ENCODE measurements around the gene CRYAB. TPM values are rescaled to one million over a fixed set of nuclear protein-coding genes. Genes with fewer than 3 reads are reported as not detected.
"Not testable (repeated sequence)": the region's sequence is repeated elsewhere in the genome, so short reads cannot be mapped to it uniquely, and the experiment has no call there.

CRYAB gene
- total RNA-seq, 1 experiment from 2014 or later = 0.78 TPM

DNA sequence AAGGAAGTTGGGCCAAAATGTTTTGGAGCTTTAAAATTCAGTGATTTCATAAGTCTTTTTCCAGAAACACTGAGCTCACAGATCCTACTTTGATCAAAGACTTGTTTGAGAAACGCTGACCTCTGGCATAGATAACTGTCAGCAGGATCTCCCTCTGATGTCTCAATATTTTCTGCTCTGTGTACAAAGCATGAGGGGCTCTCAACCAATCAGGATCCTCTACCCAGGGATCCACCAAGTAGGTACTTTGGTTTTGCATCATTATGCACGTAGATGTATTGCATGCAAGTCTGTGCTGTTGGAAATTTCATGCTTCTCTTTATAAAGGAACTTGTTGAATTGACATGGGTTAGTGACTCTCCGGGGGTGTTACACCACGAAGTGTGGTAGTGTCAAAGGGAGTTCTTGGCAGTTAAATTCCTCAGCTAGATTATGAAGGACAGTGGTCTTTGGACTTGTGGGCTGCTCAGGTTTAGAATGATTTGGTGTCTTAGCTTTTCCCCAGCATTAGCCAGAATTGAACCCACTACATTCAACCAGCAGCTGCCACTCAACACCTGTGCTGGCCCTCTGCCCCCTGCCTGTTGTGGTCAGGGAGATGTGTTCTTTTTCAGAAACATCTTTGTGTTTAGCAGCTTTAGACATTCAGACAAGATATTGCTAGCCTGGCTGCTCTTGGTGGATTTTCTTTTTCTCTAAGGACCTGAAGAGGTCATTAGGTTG lies 23.9 kb upstream of the CRYAB start:
- DNase-seq (ENCODE audit: low read depth) = no peak
- in situ Hi-C loops (cut with HindIII; ENCODE audit: low pct_unique_long_range_greater_than_20kb, low sequenced_read_pairs) = no loop called here

- in situ Hi-C loops (cut with HindIII; ENCODE audit: low pct_unique_long_range_greater_than_20kb, low sequenced_read_pairs) = no loop called here
- no peak for DNase-seq (ENCODE audit: low read depth)
These were observed 22.7 kb upstream of the CRYAB start for GRCh38 chr11:111934306-111934705.

DNA sequence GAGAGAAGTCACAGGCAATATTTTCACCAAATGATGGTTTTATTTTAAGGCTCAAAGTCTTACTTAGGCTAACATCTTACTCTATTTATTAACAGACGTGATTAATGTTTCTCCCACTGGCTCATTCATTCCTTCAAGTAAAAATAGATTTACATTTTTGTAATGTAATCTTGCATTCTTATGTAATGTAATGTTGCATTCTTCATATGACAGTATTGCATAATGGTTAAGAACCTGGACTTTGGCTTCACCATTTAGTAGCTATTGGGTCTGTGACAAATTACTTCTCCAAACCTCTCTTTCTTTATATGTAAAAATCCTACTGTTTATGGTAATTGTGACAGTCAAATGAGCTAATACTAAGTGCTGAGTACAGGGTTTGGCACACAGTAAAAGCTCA lies 22.3 kb upstream of the CRYAB start:
- no peak for DNase-seq (ENCODE audit: low read depth)
- in situ Hi-C loops (cut with HindIII; ENCODE audit: low pct_unique_long_range_greater_than_20kb, low sequenced_read_pairs) = no loop called here

GRCh38 chr11:111933176-111933575 lies 21.6 kb upstream of the CRYAB start:
- DNase-seq (ENCODE audit: low read depth); in situ Hi-C loops (cut with HindIII; ENCODE audit: low pct_unique_long_range_greater_than_20kb, low sequenced_read_pairs): not testable (repeated sequence)

DNA sequence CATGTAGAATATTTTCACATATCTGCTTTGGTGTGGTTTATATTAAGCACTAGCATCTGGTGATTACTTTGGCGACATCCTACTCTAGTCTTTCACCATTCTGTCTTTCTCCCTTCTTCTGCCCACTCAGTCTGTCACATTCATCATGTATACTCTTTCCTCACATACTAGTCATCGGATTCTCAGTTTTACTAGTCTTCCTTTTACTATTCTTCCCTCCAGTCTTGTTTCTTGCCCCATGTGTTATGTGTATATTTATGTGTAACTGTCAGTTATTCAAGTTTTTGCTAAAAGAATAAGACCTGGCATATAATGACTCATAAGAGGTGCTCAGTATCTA lies 21.0 kb upstream of the CRYAB start:
- DNase-seq (ENCODE audit: low read depth) = no peak
- in situ Hi-C loops (cut with HindIII; ENCODE audit: low pct_unique_long_range_greater_than_20kb, low sequenced_read_pairs) = no loop called here

GRCh38 chr11:111930472-111930871 lies 18.9 kb upstream of the CRYAB start:
- in situ Hi-C loops (cut with HindIII; ENCODE audit: low pct_unique_long_range_greater_than_20kb, low sequenced_read_pairs) = no loop called here

GRCh38 chr11:111926505-111927391 lies 15.2 kb upstream of the CRYAB start:
- in situ Hi-C loops (cut with HindIII; ENCODE audit: low pct_unique_long_range_greater_than_20kb, low sequenced_read_pairs) = no loop called here
- peak; percentile 87 for DNase-seq (ENCODE audit: low read depth)

More at GRCh38 chr11:111930472-111930871, 18.9 kb upstream of the CRYAB start:
- no peak for DNase-seq (ENCODE audit: low read depth)

- in situ Hi-C loops (cut with HindIII; ENCODE audit: low pct_unique_long_range_greater_than_20kb, low sequenced_read_pairs) = no loop called here
- DNase-seq (ENCODE audit: low read depth) = no peak
These were observed 14.4 kb upstream of the CRYAB start for GRCh38 chr11:111925953-111926352.

DNA sequence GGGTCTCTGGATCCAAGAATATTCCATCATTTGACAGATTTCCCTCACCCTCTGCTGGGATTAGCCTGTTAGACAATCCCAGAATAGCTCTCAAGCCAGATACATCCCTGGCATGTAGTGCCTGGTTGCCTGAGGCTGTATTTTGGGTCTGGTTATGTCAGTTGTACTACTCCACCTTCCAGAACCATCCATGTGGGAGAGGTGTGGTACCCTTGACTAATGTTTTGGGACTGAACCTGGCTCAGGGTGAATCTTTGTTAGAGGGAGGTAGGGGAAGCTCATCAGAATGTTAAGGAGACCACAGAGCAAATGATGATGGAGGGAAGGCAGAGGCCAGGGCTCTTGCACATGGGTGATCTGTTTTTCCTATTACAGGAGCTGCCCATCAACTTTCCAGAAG lies 12.4 kb upstream of the CRYAB start:
- in situ Hi-C loops (cut with HindIII; ENCODE audit: low pct_unique_long_range_greater_than_20kb, low sequenced_read_pairs) = no loop called here
- no peak for DNase-seq (ENCODE audit: low read depth)

GRCh38 chr11:111923351-111923788 lies 11.8 kb upstream of the CRYAB start:
- in situ Hi-C loops (cut with HindIII; ENCODE audit: low pct_unique_long_range_greater_than_20kb, low sequenced_read_pairs) = no loop called here
- no peak for DNase-seq (ENCODE audit: low read depth)

DNA sequence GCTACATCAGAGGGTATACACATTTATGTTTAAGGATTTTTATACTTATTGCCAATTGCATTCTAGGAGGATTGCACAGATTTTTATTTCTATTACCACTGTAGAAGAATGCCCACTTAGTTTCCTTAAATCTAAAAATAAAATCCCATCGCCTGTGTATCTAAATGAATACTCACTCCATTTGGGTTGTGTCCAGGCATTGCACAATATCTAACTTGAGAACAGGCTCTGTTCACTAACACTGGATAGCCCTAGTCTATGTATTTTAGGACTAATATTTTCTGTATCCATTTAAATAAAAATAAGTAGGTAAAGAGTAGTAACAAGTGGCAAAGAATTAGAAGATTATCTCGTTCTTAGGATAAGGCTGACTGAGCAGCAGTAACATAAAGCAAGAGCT lies 11.2 kb upstream of the CRYAB start:
- DNase-seq (ENCODE audit: low read depth) = no peak
- in situ Hi-C loops (cut with HindIII; ENCODE audit: low pct_unique_long_range_greater_than_20kb, low sequenced_read_pairs) = no loop called here

GRCh38 chr11:111921541-111922230 lies 10.1 kb upstream of the CRYAB start:
- no peak for DNase-seq (ENCODE audit: low read depth)
- in situ Hi-C loops (cut with HindIII; ENCODE audit: low pct_unique_long_range_greater_than_20kb, low sequenced_read_pairs) = no loop called here

DNA sequence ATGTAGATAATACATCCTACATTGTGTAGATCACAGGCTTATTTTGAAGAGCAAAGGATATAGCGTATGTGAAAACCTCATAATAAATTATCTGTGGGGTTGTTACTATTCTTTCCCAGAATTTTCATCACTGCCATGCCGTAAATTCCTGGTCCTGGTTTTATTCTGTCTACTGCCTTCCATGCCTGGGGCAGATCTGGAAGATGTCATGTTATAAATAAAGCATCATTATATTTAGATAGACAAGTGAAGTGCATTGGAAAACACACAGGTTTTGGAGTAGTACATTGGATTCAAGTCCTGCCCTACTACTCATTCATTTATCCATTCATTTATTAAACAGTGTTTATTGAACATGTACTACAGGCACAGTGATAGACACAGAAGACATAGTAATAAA lies 9.3 kb upstream of the CRYAB start:
- in situ Hi-C loops (cut with HindIII; ENCODE audit: low pct_unique_long_range_greater_than_20kb, low sequenced_read_pairs) = no loop called here
- no peak for DNase-seq (ENCODE audit: low read depth)

DNA sequence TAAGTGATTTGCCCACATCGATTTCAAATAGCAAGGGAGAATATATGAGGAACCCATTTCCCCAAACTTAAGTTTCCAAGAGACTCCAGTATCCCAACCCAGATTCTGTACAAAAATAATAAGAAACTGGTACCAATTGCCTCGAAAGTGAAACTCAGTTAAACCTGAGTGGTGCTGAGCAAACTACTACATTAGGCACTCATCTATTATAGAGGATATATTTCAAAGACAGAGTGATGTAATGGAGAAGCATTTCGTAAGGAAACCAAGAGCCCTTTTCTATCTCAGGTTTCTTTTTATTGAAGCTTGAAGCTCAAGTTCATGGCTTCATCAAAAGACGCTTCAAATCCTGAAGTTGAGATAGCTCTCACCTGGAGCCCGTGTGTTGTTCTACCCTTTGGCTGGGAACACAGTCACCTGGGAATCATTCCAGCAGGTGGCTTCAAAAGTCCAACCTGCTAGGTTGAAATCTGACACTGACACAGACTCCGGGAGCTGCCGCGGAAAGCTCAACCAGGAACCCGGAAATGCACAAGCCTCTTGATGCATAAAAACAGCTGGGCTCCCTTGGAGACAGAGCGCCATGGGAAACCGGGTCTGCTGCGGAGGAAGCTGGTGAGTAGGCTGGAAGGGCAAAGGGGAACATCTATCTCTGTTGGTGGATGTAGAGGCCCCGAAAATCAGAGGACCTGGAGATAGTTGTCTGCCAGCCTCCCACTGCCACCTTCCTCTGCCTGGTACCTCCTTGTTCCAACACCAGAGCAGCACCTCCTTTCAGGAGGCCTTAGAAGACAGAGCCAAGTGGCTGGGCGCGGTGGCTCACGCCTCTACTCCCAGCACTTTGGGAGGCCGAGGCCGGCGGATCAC lies 7.1 kb upstream of the CRYAB start, which contains the start of gene C11orf52:
Gene C11orf52 (plus strand): TSS at position 524 of the 867 bp plus-strand sequence. CDS start 60 bp downstream, at position 584.
- DNase-seq (ENCODE audit: low read depth) = peak; percentile 53
- in situ Hi-C loops (cut with HindIII; ENCODE audit: low pct_unique_long_range_greater_than_20kb, low sequenced_read_pairs) = no loop called here

DNA sequence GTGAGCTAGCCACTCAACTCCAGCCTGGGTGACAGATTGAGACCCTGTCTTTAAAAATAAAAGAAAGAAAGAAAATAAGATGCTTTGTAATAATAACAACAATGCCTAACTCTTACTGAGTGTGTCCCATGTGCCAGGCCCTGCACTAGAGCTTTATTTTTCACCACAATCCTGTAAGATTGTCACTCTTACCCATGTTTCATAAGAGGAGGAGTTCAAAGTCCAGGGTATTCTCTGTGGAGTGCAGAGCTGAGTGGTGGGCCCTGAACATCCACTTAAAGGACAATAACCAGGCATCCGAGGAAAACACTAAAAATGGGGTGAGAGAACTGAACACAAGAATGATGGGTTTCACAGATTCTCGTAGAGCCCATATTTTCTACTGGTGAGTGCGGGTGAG lies 6.2 kb upstream of the CRYAB start:
- no peak for DNase-seq (ENCODE audit: low read depth)
- in situ Hi-C loops (cut with HindIII; ENCODE audit: low pct_unique_long_range_greater_than_20kb, low sequenced_read_pairs) = no loop called here

DNA sequence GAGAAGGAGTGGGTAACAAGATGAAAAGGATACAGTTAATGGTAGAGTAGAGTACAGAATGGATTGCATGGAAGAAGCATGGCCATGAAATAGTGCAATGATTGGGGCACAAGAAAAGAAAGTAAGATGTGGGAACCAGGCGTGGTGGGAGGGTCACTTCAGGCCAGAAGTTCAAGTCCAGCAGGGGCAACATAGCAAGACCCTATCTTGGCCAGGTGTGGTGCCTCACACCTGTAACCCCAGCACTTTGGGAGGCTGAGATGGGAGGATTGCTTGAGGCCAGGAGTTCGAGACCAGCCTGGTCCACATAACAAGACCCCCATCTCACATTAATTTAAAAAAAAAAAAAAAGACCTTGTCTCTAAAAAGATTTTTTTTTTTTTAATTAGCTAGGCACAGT lies 5.7 kb upstream of the CRYAB start:
- in situ Hi-C loops (cut with HindIII; ENCODE audit: low pct_unique_long_range_greater_than_20kb, low sequenced_read_pairs) = no loop called here
- DNase-seq (ENCODE audit: low read depth) = no peak

GRCh38 chr11:111916768-111917167 lies 5.2 kb upstream of the CRYAB start:
- in situ Hi-C loops (cut with HindIII; ENCODE audit: low pct_unique_long_range_greater_than_20kb, low sequenced_read_pairs) = no loop called here
- no peak for DNase-seq (ENCODE audit: low read depth)

DNA sequence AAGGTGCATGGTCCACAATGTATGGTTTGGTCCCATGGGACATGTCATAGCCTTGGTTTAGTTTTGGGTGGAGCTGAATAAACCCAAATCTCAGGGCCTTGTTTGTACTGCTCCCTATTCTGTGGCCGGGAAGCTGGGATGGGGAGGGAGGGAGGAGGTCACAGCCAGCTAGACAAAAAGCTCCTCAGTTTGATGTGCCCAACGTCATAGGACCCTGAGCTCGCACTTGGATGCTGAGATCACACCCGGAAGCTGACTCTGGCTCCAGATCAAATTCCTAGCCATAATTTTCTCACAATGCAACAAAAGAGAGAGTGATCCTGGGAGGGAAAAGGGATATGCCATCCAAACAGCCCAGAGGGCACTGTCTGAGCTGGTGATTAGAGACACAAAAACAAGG lies 2.4 kb upstream of the CRYAB start:
- in situ Hi-C loops (cut with HindIII; ENCODE audit: low pct_unique_long_range_greater_than_20kb, low sequenced_read_pairs) = no loop called here
- no peak for DNase-seq (ENCODE audit: low read depth)
